ENCODE measurements around the gene DKK1.

GRCh38 chr10:52337225-52337624 is 23.1 kb downstream of the DKK1 start:
- TF ChIP-seq POLR2AphosphoS5 (IDR thresholded peaks at IDR 0.05; ENCODE audit: borderline replicate concordance, low read depth, low read length) (no peak), EZH2 (IDR thresholded peaks at IDR 0.05) (no peak)

Measured in SK-N-MC (cell line).